Neural cell (in vitro differentiated cells): Measurements from ENCODE around the gene TRMT44.

Experiments
- EP300 ChIP-seq: fragments of 450-650 bp; conservative IDR thresholded peaks from 2 replicates; pipeline ENCODE4 v1.6.1; 2014; ENCODE audit warnings: antibody characterized with exemption, mild to moderate bottlenecking, moderate library complexity; ENCODE audit not compliant: poor library complexity, severe bottlenecking
- EZH2 ChIP-seq: fragments of 200-600, 300-800 bp; shearing (Covaris generic), sonication (generic); IDR thresholded peaks from 2 replicates; pipeline ENCODE4 v1.6.1; 2014; ENCODE audit warnings: antibody characterized with exemption, low read length, borderline replicate concordance, mild to moderate bottlenecking; ENCODE audit not compliant: insufficient read depth, poor library complexity, severe bottlenecking
- MXI1 ChIP-seq: fragments of 450-650 bp; conservative IDR thresholded peaks from 2 replicates; pipeline ENCODE4 v1.6.1; 2014; ENCODE audit warnings: antibody characterized with exemption, mild to moderate bottlenecking; ENCODE audit not compliant: poor library complexity, severe bottlenecking
- POLR2AphosphoS5 ChIP-seq: IDR thresholded peaks from 2 replicates; pipeline ENCODE4 v1.6.1; 2012
- RAD21 ChIP-seq: fragments of 450-650 bp; conservative IDR thresholded peaks from 2 replicates; pipeline ENCODE4 v1.6.1; 2014; ENCODE audit warnings: antibody characterized with exemption, mild to moderate bottlenecking, moderate library complexity
- SMC3 ChIP-seq: fragments of 450-650 bp; conservative IDR thresholded peaks from 2 replicates; pipeline ENCODE4 v1.6.1; 2014; ENCODE audit warnings: antibody characterized with exemption, mild to moderate bottlenecking, moderate library complexity; ENCODE audit not compliant: poor library complexity
- TAF1 ChIP-seq: IDR thresholded peaks from 2 replicates; pipeline ENCODE4 v1.6.1; 2012; ENCODE audit warnings: low read depth
- TF ChIP-seq, protein P1 (sequence below): fragments of 450-650 bp; IDR thresholded peaks from 2 replicates; pipeline ENCODE4 v1.5.1; 2014; ENCODE audit warnings: antibody characterized with exemption, mild to moderate bottlenecking, moderate library complexity; ENCODE audit not compliant: poor library complexity, severe bottlenecking
- TF ChIP-seq, protein P2 (sequence below): IDR thresholded peaks from 2 replicates; pipeline ENCODE4 v1.6.1; 2012; ENCODE audit warnings: borderline replicate concordance

- TF ChIP-seq MXI1: no peak
- TF ChIP-seq, protein P1, sequence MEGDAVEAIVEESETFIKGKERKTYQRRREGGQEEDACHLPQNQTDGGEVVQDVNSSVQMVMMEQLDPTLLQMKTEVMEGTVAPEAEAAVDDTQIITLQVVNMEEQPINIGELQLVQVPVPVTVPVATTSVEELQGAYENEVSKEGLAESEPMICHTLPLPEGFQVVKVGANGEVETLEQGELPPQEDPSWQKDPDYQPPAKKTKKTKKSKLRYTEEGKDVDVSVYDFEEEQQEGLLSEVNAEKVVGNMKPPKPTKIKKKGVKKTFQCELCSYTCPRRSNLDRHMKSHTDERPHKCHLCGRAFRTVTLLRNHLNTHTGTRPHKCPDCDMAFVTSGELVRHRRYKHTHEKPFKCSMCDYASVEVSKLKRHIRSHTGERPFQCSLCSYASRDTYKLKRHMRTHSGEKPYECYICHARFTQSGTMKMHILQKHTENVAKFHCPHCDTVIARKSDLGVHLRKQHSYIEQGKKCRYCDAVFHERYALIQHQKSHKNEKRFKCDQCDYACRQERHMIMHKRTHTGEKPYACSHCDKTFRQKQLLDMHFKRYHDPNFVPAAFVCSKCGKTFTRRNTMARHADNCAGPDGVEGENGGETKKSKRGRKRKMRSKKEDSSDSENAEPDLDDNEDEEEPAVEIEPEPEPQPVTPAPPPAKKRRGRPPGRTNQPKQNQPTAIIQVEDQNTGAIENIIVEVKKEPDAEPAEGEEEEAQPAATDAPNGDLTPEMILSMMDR: no peak
- TF ChIP-seq TAF1: no peak
- TF ChIP-seq POLR2AphosphoS5: no peak
- TF ChIP-seq, protein P2, sequence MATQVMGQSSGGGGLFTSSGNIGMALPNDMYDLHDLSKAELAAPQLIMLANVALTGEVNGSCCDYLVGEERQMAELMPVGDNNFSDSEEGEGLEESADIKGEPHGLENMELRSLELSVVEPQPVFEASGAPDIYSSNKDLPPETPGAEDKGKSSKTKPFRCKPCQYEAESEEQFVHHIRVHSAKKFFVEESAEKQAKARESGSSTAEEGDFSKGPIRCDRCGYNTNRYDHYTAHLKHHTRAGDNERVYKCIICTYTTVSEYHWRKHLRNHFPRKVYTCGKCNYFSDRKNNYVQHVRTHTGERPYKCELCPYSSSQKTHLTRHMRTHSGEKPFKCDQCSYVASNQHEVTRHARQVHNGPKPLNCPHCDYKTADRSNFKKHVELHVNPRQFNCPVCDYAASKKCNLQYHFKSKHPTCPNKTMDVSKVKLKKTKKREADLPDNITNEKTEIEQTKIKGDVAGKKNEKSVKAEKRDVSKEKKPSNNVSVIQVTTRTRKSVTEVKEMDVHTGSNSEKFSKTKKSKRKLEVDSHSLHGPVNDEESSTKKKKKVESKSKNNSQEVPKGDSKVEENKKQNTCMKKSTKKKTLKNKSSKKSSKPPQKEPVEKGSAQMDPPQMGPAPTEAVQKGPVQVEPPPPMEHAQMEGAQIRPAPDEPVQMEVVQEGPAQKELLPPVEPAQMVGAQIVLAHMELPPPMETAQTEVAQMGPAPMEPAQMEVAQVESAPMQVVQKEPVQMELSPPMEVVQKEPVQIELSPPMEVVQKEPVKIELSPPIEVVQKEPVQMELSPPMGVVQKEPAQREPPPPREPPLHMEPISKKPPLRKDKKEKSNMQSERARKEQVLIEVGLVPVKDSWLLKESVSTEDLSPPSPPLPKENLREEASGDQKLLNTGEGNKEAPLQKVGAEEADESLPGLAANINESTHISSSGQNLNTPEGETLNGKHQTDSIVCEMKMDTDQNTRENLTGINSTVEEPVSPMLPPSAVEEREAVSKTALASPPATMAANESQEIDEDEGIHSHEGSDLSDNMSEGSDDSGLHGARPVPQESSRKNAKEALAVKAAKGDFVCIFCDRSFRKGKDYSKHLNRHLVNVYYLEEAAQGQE: no peak
- no peak for TF ChIP-seq EP300
- TF ChIP-seq EZH2: no peak
- TF ChIP-seq RAD21: no peak
- no peak for TF ChIP-seq SMC3
Measured at GRCh38 chr4:8500966-8501365, 60.4 kb downstream of the TRMT44 start.
